GM10266 (cell line): ENCODE results near the gene KLF9.

ENCODE experiments used
- DNase-seq: peaks from one replicate; pipeline ENCODE4 v3.0.0; 2012; ENCODE audit errors: extremely low spot score
- CTCF ChIP-seq: IDR thresholded peaks from 2 replicates; pipeline ENCODE4 v1.5.1; 2012; ENCODE audit warnings: mild to moderate bottlenecking, low read depth; ENCODE audit not compliant: control insufficient read depth, insufficient read depth; ENCODE audit errors: missing control alignments

The KLF9 gene

GRCh38 chr9:70415041-70415440 is 584 bp upstream of the KLF9 start:
- DNase-seq: no peak
- TF ChIP-seq CTCF: no peak

GRCh38 chr9:70413464-70413798 is 1.0 kb downstream of the KLF9 start:
- TF ChIP-seq CTCF: no peak
- peak; percentile 69 for DNase-seq

GRCh38 chr9:70412832-70413463 is 1.5 kb downstream of the KLF9 start:
- peak; percentile 32 for DNase-seq
- TF ChIP-seq CTCF: no peak

- DNase-seq: peak; percentile 81
- TF ChIP-seq CTCF: no peak
Observed at GRCh38 chr9:70411930-70412831, 2.3 kb downstream of the KLF9 start.

- no peak for TF ChIP-seq CTCF
- no peak for DNase-seq
Observed at GRCh38 chr9:70411121-70411929, 3.1 kb downstream of the KLF9 start.

GRCh38 chr9:70410368-70410767 is 4.1 kb downstream of the KLF9 start:
- DNase-seq: no peak
- TF ChIP-seq CTCF: no peak

- no peak for DNase-seq
- no peak for TF ChIP-seq CTCF
Observed at GRCh38 chr9:70409800-70410199, 4.7 kb downstream of the KLF9 start.
